Peyer's patch (tissue), 4 donors: ENCODE results near the gene BMP7.

Experiments used
- POLR2A ChIP-seq, 2 donors: fragments of 450-650 bp; IDR thresholded peaks; one replicate each; pipeline ENCODE4 v1.5.1; 2017; ENCODE audit warnings: antibody characterized with exemption in 2 of 2, mild to moderate bottlenecking in 2 of 2, moderate library complexity in 2 of 2
- TF ChIP-seq, protein P1 (sequence below), 6 experiments: fragments of 450-650 bp in 4 of 6; fragments of 200-600 bp in 2 of 6; sonication (generic) in 1 of 6; IDR thresholded peaks; one replicate each; pipeline ENCODE4 v1.5.1; 2017 to 2019; ENCODE audit warnings: antibody characterized with exemption in 6 of 6, mild to moderate bottlenecking in 3 of 6, moderate library complexity in 1 of 6

- TF ChIP-seq, protein P1, sequence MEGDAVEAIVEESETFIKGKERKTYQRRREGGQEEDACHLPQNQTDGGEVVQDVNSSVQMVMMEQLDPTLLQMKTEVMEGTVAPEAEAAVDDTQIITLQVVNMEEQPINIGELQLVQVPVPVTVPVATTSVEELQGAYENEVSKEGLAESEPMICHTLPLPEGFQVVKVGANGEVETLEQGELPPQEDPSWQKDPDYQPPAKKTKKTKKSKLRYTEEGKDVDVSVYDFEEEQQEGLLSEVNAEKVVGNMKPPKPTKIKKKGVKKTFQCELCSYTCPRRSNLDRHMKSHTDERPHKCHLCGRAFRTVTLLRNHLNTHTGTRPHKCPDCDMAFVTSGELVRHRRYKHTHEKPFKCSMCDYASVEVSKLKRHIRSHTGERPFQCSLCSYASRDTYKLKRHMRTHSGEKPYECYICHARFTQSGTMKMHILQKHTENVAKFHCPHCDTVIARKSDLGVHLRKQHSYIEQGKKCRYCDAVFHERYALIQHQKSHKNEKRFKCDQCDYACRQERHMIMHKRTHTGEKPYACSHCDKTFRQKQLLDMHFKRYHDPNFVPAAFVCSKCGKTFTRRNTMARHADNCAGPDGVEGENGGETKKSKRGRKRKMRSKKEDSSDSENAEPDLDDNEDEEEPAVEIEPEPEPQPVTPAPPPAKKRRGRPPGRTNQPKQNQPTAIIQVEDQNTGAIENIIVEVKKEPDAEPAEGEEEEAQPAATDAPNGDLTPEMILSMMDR (IDR thresholded peaks at IDR 0.05), result no peak
- no peak for TF ChIP-seq POLR2A (IDR thresholded peaks at IDR 0.05)
These were observed 90.9 kb downstream of the BMP7 start for GRCh38 chr20:57175397-57176010.
